Ishikawa (cell line): ENCODE results near the gene PKN1.

Experiments
- CREB1 ChIP-seq: IDR thresholded peaks from 2 replicates; pipeline ENCODE4 v1.6.1; 2012; ENCODE audit warnings: low read depth
- EGR1 ChIP-seq: IDR thresholded peaks from 2 replicates; pipeline ENCODE4 v1.6.1; 2012
- EP300 ChIP-seq: IDR thresholded peaks from 2 replicates; pipeline ENCODE4 v1.6.1; 2012; ENCODE audit warnings: borderline replicate concordance
- FOXM1 ChIP-seq: IDR thresholded peaks from 2 replicates; pipeline ENCODE4 v1.6.1; 2012; ENCODE audit warnings: low read depth, borderline replicate concordance
- MAX ChIP-seq: IDR thresholded peaks from 2 replicates; pipeline ENCODE4 v1.6.1; 2012
- NFIC ChIP-seq: IDR thresholded peaks from 2 replicates; pipeline ENCODE4 v1.6.1; 2012
- RAD21 ChIP-seq: IDR thresholded peaks from 2 replicates; pipeline ENCODE4 v1.6.1; 2012; ENCODE audit warnings: low read depth
- REST ChIP-seq: IDR thresholded peaks from 2 replicates; pipeline ENCODE4 v1.6.1; 2012; ENCODE audit warnings: low read depth, mild to moderate bottlenecking
- TAF1 ChIP-seq: IDR thresholded peaks from 2 replicates; pipeline ENCODE4 v1.6.1; 2012; ENCODE audit warnings: low read depth, mild to moderate bottlenecking
- TCF12 ChIP-seq: IDR thresholded peaks from 2 replicates; pipeline ENCODE4 v1.6.1; 2012; ENCODE audit warnings: low read depth
- TEAD4 ChIP-seq: IDR thresholded peaks from 2 replicates; pipeline ENCODE4 v1.6.1; 2012
- YY1 ChIP-seq: IDR thresholded peaks from 2 replicates; pipeline ENCODE4 v1.6.1; 2012; ENCODE audit warnings: low read depth

GRCh38 chr19:14405758-14406644, 27.1 kb upstream of the PKN1 start:
- no peak for TF ChIP-seq EP300
- TF ChIP-seq RAD21: peak; percentile 88
- TF ChIP-seq TAF1: no peak
- peak; percentile 84 for TF ChIP-seq MAX
- no peak for TF ChIP-seq FOXM1
- 0 out of 2 replicates have a peak, but pooled peaks have one; percentile 55 for TF ChIP-seq CREB1
- TF ChIP-seq TEAD4: no peak
- no peak; the same call in 1 of the 2 replicates for TF ChIP-seq EGR1
- TF ChIP-seq REST: no peak
- no peak for TF ChIP-seq NFIC
- no peak for TF ChIP-seq TCF12
- TF ChIP-seq YY1: no peak
